Measurements from ENCODE around the gene PRPF18. TPM values are rescaled to one million over a fixed set of nuclear protein-coding genes. Genes with fewer than 3 reads are reported as not detected.

PRPF18 gene
- total RNA-seq, 1 donor from 2014 or later: 22.5 TPM

DNA sequence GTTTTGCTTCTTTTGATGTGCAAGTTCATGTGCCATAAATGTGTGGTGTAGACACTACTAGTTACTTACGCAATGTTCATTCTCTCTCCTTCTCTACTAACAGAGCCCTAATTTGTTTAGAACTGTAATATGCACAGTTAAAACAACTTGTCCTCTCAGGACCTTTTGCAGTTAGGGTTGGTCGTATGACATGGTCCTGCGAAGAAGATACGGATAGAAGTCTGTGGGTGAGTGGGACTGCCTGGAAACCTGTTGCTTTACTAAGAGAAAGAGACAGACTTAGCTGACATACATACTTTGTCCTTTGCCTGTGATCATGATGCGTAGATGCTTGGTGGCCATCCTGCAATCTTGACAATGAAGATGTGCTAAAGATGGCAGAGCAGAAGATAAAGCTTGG, 51.1 kb downstream of the PRPF18 start:
- H3K27me3 ChIP-seq (ENCODE audit: low read depth): no peaks in the 10 kb centered on the region
- ATAC-seq (no peak), DNase-seq (no peak)
- no peak overlapping the region for H3K27ac ChIP-seq
- peaks cover 20% of the 10 kb centered on the region for H3K36me3 ChIP-seq
- H3K4me1 ChIP-seq: no peaks in the 10 kb centered on the region
- peaks cover 8% of the 10 kb centered on the region for H3K9me3 ChIP-seq
- intact Hi-C loops (cut with DNase I): no loop called here
- H3K4me3 ChIP-seq: no peak overlapping the region
- TF ChIP-seq, protein P1, sequence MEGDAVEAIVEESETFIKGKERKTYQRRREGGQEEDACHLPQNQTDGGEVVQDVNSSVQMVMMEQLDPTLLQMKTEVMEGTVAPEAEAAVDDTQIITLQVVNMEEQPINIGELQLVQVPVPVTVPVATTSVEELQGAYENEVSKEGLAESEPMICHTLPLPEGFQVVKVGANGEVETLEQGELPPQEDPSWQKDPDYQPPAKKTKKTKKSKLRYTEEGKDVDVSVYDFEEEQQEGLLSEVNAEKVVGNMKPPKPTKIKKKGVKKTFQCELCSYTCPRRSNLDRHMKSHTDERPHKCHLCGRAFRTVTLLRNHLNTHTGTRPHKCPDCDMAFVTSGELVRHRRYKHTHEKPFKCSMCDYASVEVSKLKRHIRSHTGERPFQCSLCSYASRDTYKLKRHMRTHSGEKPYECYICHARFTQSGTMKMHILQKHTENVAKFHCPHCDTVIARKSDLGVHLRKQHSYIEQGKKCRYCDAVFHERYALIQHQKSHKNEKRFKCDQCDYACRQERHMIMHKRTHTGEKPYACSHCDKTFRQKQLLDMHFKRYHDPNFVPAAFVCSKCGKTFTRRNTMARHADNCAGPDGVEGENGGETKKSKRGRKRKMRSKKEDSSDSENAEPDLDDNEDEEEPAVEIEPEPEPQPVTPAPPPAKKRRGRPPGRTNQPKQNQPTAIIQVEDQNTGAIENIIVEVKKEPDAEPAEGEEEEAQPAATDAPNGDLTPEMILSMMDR (IDR thresholded peaks at IDR 0.05): no peak

GRCh38 chr10:13642293-13642692, 55.5 kb downstream of the PRPF18 start:
- ATAC-seq: no peak

GRCh38 chr10:13643016-13643415, 56.3 kb downstream of the PRPF18 start:
- H3K4me1 ChIP-seq: no peaks in the 10 kb centered on the region
- intact Hi-C loops (cut with DNase I): no loop called here
- peaks cover 8% of the 10 kb centered on the region for H3K9me3 ChIP-seq
- ATAC-seq (no peak), DNase-seq (no peak)
- H3K27me3 ChIP-seq (ENCODE audit: low read depth): no peaks in the 10 kb centered on the region
- H3K4me3 ChIP-seq: no peak overlapping the region
- H3K27ac ChIP-seq: no peak overlapping the region
- peaks cover 54% of the 10 kb centered on the region for H3K36me3 ChIP-seq
- TF ChIP-seq, protein P1 (IDR thresholded peaks at IDR 0.05): no peak

More at GRCh38 chr10:13642293-13642692, 55.5 kb downstream of the PRPF18 start:
- Histone ChIP-seq H3K9me3 (peaks cover 8% of the 10 kb centered on the region), H3K4me1 (no peaks in the 10 kb centered on the region), H3K27me3 (ENCODE audit: low read depth) (no peaks in the 10 kb centered on the region), H3K27ac (no peak overlapping the region), H3K36me3 (peaks cover 48% of the 10 kb centered on the region), H3K4me3 (no peak overlapping the region)
- TF ChIP-seq, protein P1 (IDR thresholded peaks at IDR 0.05): no peak
- no peak for DNase-seq
- intact Hi-C loops (cut with DNase I): no loop called here

- TF ChIP-seq, protein P1 (IDR thresholded peaks at IDR 0.05): no peak
- Histone ChIP-seq H3K36me3 (peaks cover 55% of the 10 kb centered on the region), H3K27ac (no peak overlapping the region), H3K9me3 (peaks cover 8% of the 10 kb centered on the region), H3K27me3 (ENCODE audit: low read depth) (no peaks in the 10 kb centered on the region), H3K4me3 (no peak overlapping the region), H3K4me1 (no peaks in the 10 kb centered on the region)
- DNase-seq: no peak
- intact Hi-C loops (cut with DNase I): no loop called here
- no peak for ATAC-seq
These were observed 58.1 kb downstream of the PRPF18 start for GRCh38 chr10:13644866-13645265.

DNA sequence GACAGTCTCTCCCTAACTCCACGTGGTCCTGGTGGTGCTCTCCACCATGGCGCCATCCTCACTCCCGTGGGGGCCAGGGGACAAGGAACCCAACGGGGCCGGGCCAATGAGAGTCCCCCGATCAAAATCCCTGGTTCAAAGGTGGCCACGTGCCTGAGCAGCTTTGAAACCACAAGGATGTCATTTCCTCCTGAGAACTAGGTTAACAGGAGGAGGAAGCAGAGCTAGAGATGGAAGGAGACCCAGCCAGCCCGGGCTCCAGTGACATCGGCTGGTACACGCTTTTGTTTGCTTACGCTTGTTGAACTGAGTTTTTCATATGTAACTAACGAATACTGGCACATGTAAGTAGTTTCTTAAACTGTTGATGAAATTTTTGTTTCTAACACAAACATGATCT, 61.7 kb downstream of the PRPF18 start:
- Histone ChIP-seq H3K4me1 (no peaks in the 10 kb centered on the region), H3K27ac (no peak overlapping the region), H3K27me3 (ENCODE audit: low read depth) (no peaks in the 10 kb centered on the region), H3K9me3 (no peaks in the 10 kb centered on the region), H3K36me3 (peaks cover 88% of the 10 kb centered on the region), H3K4me3 (no peak overlapping the region)
- DNase-seq (no peak), ATAC-seq (no peak)
- intact Hi-C loops (cut with DNase I): no loop called here
- TF ChIP-seq, protein P1 (IDR thresholded peaks at IDR 0.05): no peak
